Stimulated activated CD8-positive, alpha-beta memory T cell treated with anti-CD3 and anti-CD28 coated beads, Interleukin-7, amount 100 ng/mL, for 4 hours (primary cell): ENCODE results near the gene VILL.
A peak's percentile ranks its signal among the peaks of the same experiment; 100 is the strongest.
"Not testable (repeated sequence)": the region's sequence is repeated elsewhere in the genome, so short reads cannot be mapped to it uniquely, and the experiment has no call there.

Experiments
- DNase-seq, 2 donors: peaks; one replicate each; pipeline ENCODE4 v3.0.0-alpha.2; 2020; ENCODE audit warnings: low read depth in 2 of 2

VILL gene

GRCh38 chr3:37963635-37964034 lies 27.0 kb upstream of the VILL start:
- DNase-seq = no peak

GRCh38 chr3:37964146-37964545 lies 26.4 kb upstream of the VILL start:
- DNase-seq = no peak

- DNase-seq = no peak
These were observed 25.9 kb upstream of the VILL start for GRCh38 chr3:37964716-37965115.

GRCh38 chr3:37967260-37967881 lies 23.2 kb upstream of the VILL start:
- DNase-seq = peak; percentile 15 to 20

- DNase-seq = no peak
These were observed 22.4 kb upstream of the VILL start for GRCh38 chr3:37968199-37968598.

GRCh38 chr3:37968813-37969595 lies 21.6 kb upstream of the VILL start:
- DNase-seq = no peak

- DNase-seq = no peak
These were observed 20.9 kb upstream of the VILL start for GRCh38 chr3:37969596-37970100.

- no peak for DNase-seq
These were observed 19.8 kb upstream of the VILL start for GRCh38 chr3:37970802-37971201.

GRCh38 chr3:37971467-37971866 lies 19.1 kb upstream of the VILL start:
- DNase-seq = no peak

- not testable (repeated sequence) for DNase-seq
These were observed 18.5 kb upstream of the VILL start for GRCh38 chr3:37972056-37972455.

GRCh38 chr3:37973246-37974054 lies 17.1 kb upstream of the VILL start:
- no peak for DNase-seq

- peak; percentile 29 to 44 for DNase-seq
These were observed 16.2 kb upstream of the VILL start for GRCh38 chr3:37974121-37975083.

GRCh38 chr3:37979541-37980461 lies 10.8 kb upstream of the VILL start:
- no peak for DNase-seq

GRCh38 chr3:37980462-37981347 lies 9.9 kb upstream of the VILL start:
- no peak for DNase-seq

GRCh38 chr3:37981348-37981664 lies 9.3 kb upstream of the VILL start:
- DNase-seq = no peak

GRCh38 chr3:37982331-37982730 lies 8.3 kb upstream of the VILL start:
- no peak for DNase-seq

- DNase-seq = no peak
These were observed 6.5 kb upstream of the VILL start for GRCh38 chr3:37984051-37984450.

- DNase-seq = no peak
These were observed 6.0 kb upstream of the VILL start for GRCh38 chr3:37984596-37984995.

- DNase-seq = no peak
These were observed 4.8 kb upstream of the VILL start for GRCh38 chr3:37985637-37986320.
